Stomach smooth muscle (tissue), 2 donors: ENCODE measurements around the gene SNTB2.
"Not testable (repeated sequence)": the region's sequence is repeated elsewhere in the genome, so short reads cannot be mapped to it uniquely, and the experiment has no call there.

Experiments
- H3K27ac ChIP-seq: one replicate; pipeline ENCODE4 v1.7.0; 2013; ENCODE audit warnings: mild to moderate bottlenecking, low read length, inconsistent platforms
- H3K27me3 ChIP-seq, 2 donors: one replicate each; pipeline ENCODE4 v1.7.0; 2013; ENCODE audit warnings: low read length in 2 of 2; ENCODE audit not compliant: insufficient read depth in 2 of 2, control insufficient read depth in 1 of 2
- H3K36me3 ChIP-seq, 2 donors: one replicate each; pipeline ENCODE4 v1.7.0; 2013; ENCODE audit warnings: low read length in 2 of 2; ENCODE audit not compliant: control insufficient read depth in 2 of 2, insufficient read depth in 2 of 2
- H3K4me1 ChIP-seq: one replicate; pipeline ENCODE4 v1.7.0; 2013; ENCODE audit warnings: low read length; ENCODE audit not compliant: control insufficient read depth, insufficient read depth
- H3K4me3 ChIP-seq, 2 donors: one replicate each; pipeline ENCODE4 v1.7.0; 2013; ENCODE audit warnings: low read length in 2 of 2
- H3K9ac ChIP-seq, 2 donors: one replicate each; pipeline ENCODE4 v1.7.0; 2013; ENCODE audit warnings: low read length in 2 of 2, mild to moderate bottlenecking in 1 of 2
- H3K9me3 ChIP-seq, 2 donors: one replicate each; pipeline ENCODE4 v1.7.0; 2013; ENCODE audit warnings: low read length in 2 of 2; ENCODE audit not compliant: control insufficient read depth in 2 of 2
- donor health status: healthy.
- donor health status: Pancreatic carcinoma.

Gene SNTB2

GRCh38 chr16:69236319-69236718 lies 49.4 kb downstream of the SNTB2 start:
- Histone ChIP-seq H3K9me3 (no peaks in the 10 kb centered on the region), H3K27me3 (no peaks in the 10 kb centered on the region), H3K9ac (no peak overlapping the region), H3K36me3 (no peaks in the 10 kb centered on the region), H3K4me1 (no peaks in the 10 kb centered on the region), H3K4me3 (no peak overlapping the region), H3K27ac (no peak overlapping the region)

GRCh38 chr16:69237296-69237695 lies 50.3 kb downstream of the SNTB2 start:
- Histone ChIP-seq H3K9me3 (no peaks in the 10 kb centered on the region), H3K9ac (no peak overlapping the region), H3K36me3 (no peaks in the 10 kb centered on the region), H3K27me3 (no peaks in the 10 kb centered on the region), H3K4me3 (no peak overlapping the region), H3K4me1 (no peaks in the 10 kb centered on the region), H3K27ac (no peak overlapping the region)

- no peak overlapping the region for H3K4me3 ChIP-seq
- no peaks in the 10 kb centered on the region for H3K4me1 ChIP-seq
- no peak overlapping the region for H3K27ac ChIP-seq
- H3K9ac ChIP-seq = no peak overlapping the region
- H3K27me3 ChIP-seq = no peaks in the 10 kb centered on the region
- no peaks in the 10 kb centered on the region for H3K9me3 ChIP-seq
- H3K36me3 ChIP-seq = no peaks in the 10 kb centered on the region
Measured at GRCh38 chr16:69239851-69240250, 52.9 kb downstream of the SNTB2 start.

GRCh38 chr16:69240331-69240730 lies 53.4 kb downstream of the SNTB2 start:
- Histone ChIP-seq H3K9ac (no peak overlapping the region), H3K9me3 (no peaks in the 10 kb centered on the region), H3K4me1 (no peaks in the 10 kb centered on the region), H3K4me3 (no peak overlapping the region), H3K27ac (no peak overlapping the region), H3K36me3 (no peaks in the 10 kb centered on the region), H3K27me3 (no peaks in the 10 kb centered on the region)

- Histone ChIP-seq H3K9me3 (no peaks in the 10 kb centered on the region), H3K36me3 (peaks cover 2 to 5% of the 10 kb centered on the region in 2 donors), H3K4me1 (no peaks in the 10 kb centered on the region), H3K27me3 (no peaks in the 10 kb centered on the region), H3K9ac (no peak overlapping the region), H3K27ac (no peak overlapping the region), H3K4me3 (no peak overlapping the region)
Measured at GRCh38 chr16:69241926-69242325, 55.0 kb downstream of the SNTB2 start.

GRCh38 chr16:69243479-69243878 lies 56.5 kb downstream of the SNTB2 start:
- Histone ChIP-seq H3K36me3 (peaks cover 6 to 9% of the 10 kb centered on the region in 2 donors), H3K27ac (no peak overlapping the region), H3K9ac (no peak overlapping the region), H3K4me3 (no peak overlapping the region), H3K27me3 (no peaks in the 10 kb centered on the region), H3K9me3 (no peaks in the 10 kb centered on the region), H3K4me1 (no peaks in the 10 kb centered on the region)

GRCh38 chr16:69244336-69244735 lies 57.4 kb downstream of the SNTB2 start:
- H3K27me3 ChIP-seq = no peaks in the 10 kb centered on the region
- H3K4me3 ChIP-seq = no peak overlapping the region
- H3K4me1 ChIP-seq = no peaks in the 10 kb centered on the region
- no peak overlapping the region for H3K9ac ChIP-seq
- no peak overlapping the region for H3K27ac ChIP-seq
- peaks cover 6 to 9% of the 10 kb centered on the region in 2 donors for H3K36me3 ChIP-seq
- no peaks in the 10 kb centered on the region for H3K9me3 ChIP-seq

- H3K27me3 ChIP-seq = no peaks in the 10 kb centered on the region
- H3K4me3 ChIP-seq = no peak overlapping the region
- H3K36me3 ChIP-seq = peaks cover 6 to 9% of the 10 kb centered on the region in 2 donors
- H3K4me1 ChIP-seq = peaks cover 4% of the 10 kb centered on the region
- no peak overlapping the region for H3K27ac ChIP-seq
- no peaks in the 10 kb centered on the region for H3K9me3 ChIP-seq
- H3K9ac ChIP-seq = no peak overlapping the region
Measured at GRCh38 chr16:69250081-69250480, 63.1 kb downstream of the SNTB2 start.

GRCh38 chr16:69253870-69254341 lies 66.9 kb downstream of the SNTB2 start:
- Histone ChIP-seq H3K36me3 (no peaks in the 10 kb centered on the region), H3K27ac (no peak overlapping the region), H3K4me1 (peaks cover 4% of the 10 kb centered on the region), H3K4me3 (peak overlapping the region in 1 of 2 donors; percentile 15), H3K9ac (no peak overlapping the region), H3K27me3 (no peaks in the 10 kb centered on the region), H3K9me3 (no peaks in the 10 kb centered on the region)

GRCh38 chr16:69259428-69259764 lies 72.4 kb downstream of the SNTB2 start:
- H3K4me1 ChIP-seq, H3K9ac ChIP-seq, H3K27ac ChIP-seq, H3K4me3 ChIP-seq, H3K9me3 ChIP-seq, H3K27me3 ChIP-seq, H3K36me3 ChIP-seq: not testable (repeated sequence)

GRCh38 chr16:69260019-69260418 lies 73.1 kb downstream of the SNTB2 start:
- H3K4me3 ChIP-seq = no peak overlapping the region
- no peak overlapping the region for H3K27ac ChIP-seq
- H3K36me3 ChIP-seq = peaks cover 0 to 5% of the 10 kb centered on the region in 2 donors
- no peaks in the 10 kb centered on the region for H3K9me3 ChIP-seq
- H3K27me3 ChIP-seq = no peaks in the 10 kb centered on the region
- H3K4me1 ChIP-seq = no peaks in the 10 kb centered on the region
- H3K9ac ChIP-seq = no peak overlapping the region
